Osteocyte (in vitro differentiated cells): Measurements from ENCODE around the gene RIN1. TPM values are rescaled to one million over a fixed set of nuclear protein-coding genes. Genes with fewer than 3 reads are reported as not detected.

Source experiments
- DNase-seq: peaks from one replicate; pipeline ENCODE4 v3.0.0; 2021; ENCODE audit warnings: mixed read lengths; ENCODE audit not compliant: unreplicated experiment; ENCODE audit errors: extremely low spot score
- H3K27ac Mint-ChIP-seq: one replicate; pipeline ENCODE4 v1.8.0; 2021; ENCODE audit warnings: mild to moderate bottlenecking, mixed read lengths; ENCODE audit not compliant: unreplicated experiment
- H3K27me3 Mint-ChIP-seq: one replicate; pipeline ENCODE4 v1.8.0; 2021; ENCODE audit warnings: mixed read lengths; ENCODE audit not compliant: unreplicated experiment
- H3K36me3 Mint-ChIP-seq: one replicate; pipeline ENCODE4 v1.8.0; 2021; ENCODE audit warnings: mixed read lengths; ENCODE audit not compliant: unreplicated experiment
- H3K4me1 Mint-ChIP-seq: one replicate; pipeline ENCODE4 v1.8.0; 2021; ENCODE audit warnings: mixed read lengths; ENCODE audit not compliant: unreplicated experiment
- H3K4me3 Mint-ChIP-seq: one replicate; pipeline ENCODE4 v1.8.0; 2021; ENCODE audit warnings: mild to moderate bottlenecking, moderate library complexity, mixed read lengths; ENCODE audit not compliant: unreplicated experiment
- H3K9me3 Mint-ChIP-seq: one replicate; pipeline ENCODE4 v1.8.0; 2021; ENCODE audit warnings: mixed read lengths; ENCODE audit not compliant: unreplicated experiment
- total RNA-seq: library from RNA; stranded (reverse); gene quantifications from 2 replicates; pipeline ENCODE4 v1.2.1, GENCODE V29; 2021
- TF ChIP-seq, protein P1 (sequence below): fragments of 200-600 bp; sonication (generic); IDR thresholded peaks from 2 replicates; pipeline ENCODE4 v1.5.0; 2021; ENCODE audit warnings: antibody characterized with exemption, mild to moderate bottlenecking, moderate library complexity

RIN1 gene
- total RNA-seq, 1 donor from 2014 or later, result 23.6 TPM

GRCh38 chr11:66335531-66336233 is 552 bp downstream of the RIN1 start:
- H3K27ac Mint-ChIP-seq, result peak overlapping the region; percentile 100
- DNase-seq, result peak; percentile 88
- no peaks in the 10 kb centered on the region for H3K27me3 Mint-ChIP-seq
- H3K4me3 Mint-ChIP-seq, result peak overlapping the region; percentile 99
- H3K36me3 Mint-ChIP-seq, result peaks cover 6% of the 10 kb centered on the region
- no peaks in the 10 kb centered on the region for H3K9me3 Mint-ChIP-seq
- H3K4me1 Mint-ChIP-seq, result peaks cover 39% of the 10 kb centered on the region
- TF ChIP-seq, protein P1, sequence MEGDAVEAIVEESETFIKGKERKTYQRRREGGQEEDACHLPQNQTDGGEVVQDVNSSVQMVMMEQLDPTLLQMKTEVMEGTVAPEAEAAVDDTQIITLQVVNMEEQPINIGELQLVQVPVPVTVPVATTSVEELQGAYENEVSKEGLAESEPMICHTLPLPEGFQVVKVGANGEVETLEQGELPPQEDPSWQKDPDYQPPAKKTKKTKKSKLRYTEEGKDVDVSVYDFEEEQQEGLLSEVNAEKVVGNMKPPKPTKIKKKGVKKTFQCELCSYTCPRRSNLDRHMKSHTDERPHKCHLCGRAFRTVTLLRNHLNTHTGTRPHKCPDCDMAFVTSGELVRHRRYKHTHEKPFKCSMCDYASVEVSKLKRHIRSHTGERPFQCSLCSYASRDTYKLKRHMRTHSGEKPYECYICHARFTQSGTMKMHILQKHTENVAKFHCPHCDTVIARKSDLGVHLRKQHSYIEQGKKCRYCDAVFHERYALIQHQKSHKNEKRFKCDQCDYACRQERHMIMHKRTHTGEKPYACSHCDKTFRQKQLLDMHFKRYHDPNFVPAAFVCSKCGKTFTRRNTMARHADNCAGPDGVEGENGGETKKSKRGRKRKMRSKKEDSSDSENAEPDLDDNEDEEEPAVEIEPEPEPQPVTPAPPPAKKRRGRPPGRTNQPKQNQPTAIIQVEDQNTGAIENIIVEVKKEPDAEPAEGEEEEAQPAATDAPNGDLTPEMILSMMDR, result no peak

GRCh38 chr11:66334605-66335442 is 1.4 kb downstream of the RIN1 start:
- TF ChIP-seq, protein P1, result no peak
- no peaks in the 10 kb centered on the region for H3K9me3 Mint-ChIP-seq
- H3K4me3 Mint-ChIP-seq, result peak overlapping the region; percentile 99
- no peak for DNase-seq
- H3K27ac Mint-ChIP-seq, result peak overlapping the region; percentile 86
- H3K4me1 Mint-ChIP-seq, result peaks cover 45% of the 10 kb centered on the region
- peaks cover 6% of the 10 kb centered on the region for H3K36me3 Mint-ChIP-seq
- H3K27me3 Mint-ChIP-seq, result no peaks in the 10 kb centered on the region

GRCh38 chr11:66333896-66334604 is 2.2 kb downstream of the RIN1 start:
- Mint-ChIP-seq H3K36me3 (peaks cover 6% of the 10 kb centered on the region), H3K4me3 (no peak overlapping the region), H3K27me3 (no peaks in the 10 kb centered on the region), H3K9me3 (no peaks in the 10 kb centered on the region), H3K4me1 (peaks cover 49% of the 10 kb centered on the region), H3K27ac (peak overlapping the region; percentile 4)
- DNase-seq, result no peak
- TF ChIP-seq, protein P1, result no peak

- Mint-ChIP-seq H3K36me3 (peaks cover 6% of the 10 kb centered on the region), H3K27ac (no peak overlapping the region), H3K27me3 (no peaks in the 10 kb centered on the region), H3K4me3 (no peak overlapping the region), H3K9me3 (no peaks in the 10 kb centered on the region), H3K4me1 (peaks cover 48% of the 10 kb centered on the region)
- no peak for DNase-seq
- TF ChIP-seq, protein P1, result no peak
Measured at GRCh38 chr11:66333220-66333877, 2.9 kb downstream of the RIN1 start.
